Sigmoid colon (tissue), 7 donors: Measurements from ENCODE around the gene DIMT1. TPM values are rescaled to one million over a fixed set of nuclear protein-coding genes. Genes with fewer than 3 reads are reported as not detected.

ENCODE experiments used
- DNase-seq: peaks from one replicate; pipeline ENCODE4 v3.0.0-alpha.2; 2019
- H3K27ac ChIP-seq, 4 donors: fragments of 200-600 bp; sonication (generic); one replicate each; pipeline ENCODE4 v1.5.1; 2016 to 2019; ENCODE audit warnings: mild to moderate bottlenecking in 1 of 4
- H3K27me3 ChIP-seq, 3 donors: fragments of 200-600 bp; sonication (generic); one replicate each; pipeline ENCODE4 v1.5.1; 2019; ENCODE audit warnings: mild to moderate bottlenecking in 1 of 3
- H3K36me3 ChIP-seq, 4 donors: fragments of 200-600 bp; sonication (generic); one replicate each; pipeline ENCODE4 v1.5.1; 2016 to 2019
- H3K4me1 ChIP-seq, 4 donors: fragments of 200-600 bp; sonication (generic); one replicate each; pipeline ENCODE4 v1.5.1; 2017 to 2019
- H3K4me3 ChIP-seq, 4 donors: fragments of 200-600 bp; sonication (generic); one replicate each; pipeline ENCODE4 v1.5.1; 2017 to 2019; ENCODE audit warnings: mild to moderate bottlenecking in 2 of 4, moderate library complexity in 1 of 4
- H3K9me3 ChIP-seq, 4 donors: fragments of 200-600 bp in 3 of 4; sonication (generic) in 3 of 4; one replicate each; pipeline versions ENCODE4 v1.5.1 to v1.6.1; 2013 to 2019
- EP300 ChIP-seq, 4 donors: sonication (generic); formaldehyde crosslinking; IDR thresholded peaks; one replicate each; pipeline ENCODE4 v1.6.1; 2017; ENCODE audit warnings: antibody characterized with exemption in 4 of 4
- POLR2A ChIP-seq, 2 donors: fragments of 450-650 bp; IDR thresholded peaks; one replicate each; pipeline ENCODE4 v1.6.1; 2016; ENCODE audit warnings: antibody characterized with exemption in 2 of 2, mild to moderate bottlenecking in 2 of 2, moderate library complexity in 2 of 2
- POLR2AphosphoS5 ChIP-seq, 4 donors: sonication (generic); formaldehyde crosslinking; IDR thresholded peaks; one replicate each; pipeline ENCODE4 v1.6.1; 2017; ENCODE audit warnings: antibody characterized with exemption in 4 of 4
- WGBS, 2 donors: extraction: QIAGEN DNeasy Blood & Tissue Kit; methylation state at CpG; one replicate each; pipeline ENCODE4 v1.1.7; 2013; 5-methylcytosine and 5-hydroxymethylcytosine counted together
- intact Hi-C: fragments of 100-400 bp; cut with DNase I; formaldehyde crosslinking; loops from one replicate; pipeline ENCODE4 v1.15.1; 2023
- polyA plus RNA-seq, 3 donors: library from polyadenylated mRNA; stranded (reverse); fragments of 200-250 nt; gene quantifications; one replicate each; pipeline ENCODE4 v1.2.3, GENCODE V29; 2013
- total RNA-seq, 4 donors: library from RNA; depleted of rRNA; stranded (reverse); fragments of >200 nt; gene quantifications; one replicate each; pipeline ENCODE4 v1.1.0, GENCODE V29; 2016
- TF ChIP-seq, protein P1 (sequence below), 4 experiments: fragments of 450-650 bp in 3 of 4; fragments of 200-600 bp in 1 of 4; IDR thresholded peaks; one replicate each; pipeline ENCODE4 v1.5.1; 2016 to 2019; ENCODE audit warnings: antibody characterized with exemption in 4 of 4, mild to moderate bottlenecking in 3 of 4, moderate library complexity in 2 of 4
- donor health status: healthy with polysubstance abuse.
- donor health status: Bipolar disorder and iron deficiency.
- donor health status: healthy.

Gene DIMT1
- total and polyA plus RNA-seq, 7 donors: 6.0 to 42.2 (median 14.0) TPM

- Histone ChIP-seq H3K4me3 (no peak overlapping the region), H3K9me3 (no peaks in the 10 kb centered on the region), H3K4me1 (peaks cover 0 to 4% (median 0%) of the 10 kb centered on the region in 4 donors), H3K27ac (no peak overlapping the region), H3K27me3 (no peaks in the 10 kb centered on the region), H3K36me3 (peaks cover 4 to 96% (median 19%) of the 10 kb centered on the region in 4 donors)
- no peak for DNase-seq
- TF ChIP-seq POLR2AphosphoS5 (IDR thresholded peaks at IDR 0.05) (no peak), EP300 (IDR thresholded peaks at IDR 0.05) (no peak), POLR2A (IDR thresholded peaks at IDR 0.05) (no peak)
- TF ChIP-seq, protein P1, sequence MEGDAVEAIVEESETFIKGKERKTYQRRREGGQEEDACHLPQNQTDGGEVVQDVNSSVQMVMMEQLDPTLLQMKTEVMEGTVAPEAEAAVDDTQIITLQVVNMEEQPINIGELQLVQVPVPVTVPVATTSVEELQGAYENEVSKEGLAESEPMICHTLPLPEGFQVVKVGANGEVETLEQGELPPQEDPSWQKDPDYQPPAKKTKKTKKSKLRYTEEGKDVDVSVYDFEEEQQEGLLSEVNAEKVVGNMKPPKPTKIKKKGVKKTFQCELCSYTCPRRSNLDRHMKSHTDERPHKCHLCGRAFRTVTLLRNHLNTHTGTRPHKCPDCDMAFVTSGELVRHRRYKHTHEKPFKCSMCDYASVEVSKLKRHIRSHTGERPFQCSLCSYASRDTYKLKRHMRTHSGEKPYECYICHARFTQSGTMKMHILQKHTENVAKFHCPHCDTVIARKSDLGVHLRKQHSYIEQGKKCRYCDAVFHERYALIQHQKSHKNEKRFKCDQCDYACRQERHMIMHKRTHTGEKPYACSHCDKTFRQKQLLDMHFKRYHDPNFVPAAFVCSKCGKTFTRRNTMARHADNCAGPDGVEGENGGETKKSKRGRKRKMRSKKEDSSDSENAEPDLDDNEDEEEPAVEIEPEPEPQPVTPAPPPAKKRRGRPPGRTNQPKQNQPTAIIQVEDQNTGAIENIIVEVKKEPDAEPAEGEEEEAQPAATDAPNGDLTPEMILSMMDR (IDR thresholded peaks at IDR 0.05): no peak
- intact Hi-C loops: loop anchor here (1.0 kb wide), 1 partner anchor 11 kb away; no protein-coding TSS in a partner anchor
Observed at GRCh38 chr5:62386824-62387223, 16.9 kb downstream of the DIMT1 start.

DNA sequence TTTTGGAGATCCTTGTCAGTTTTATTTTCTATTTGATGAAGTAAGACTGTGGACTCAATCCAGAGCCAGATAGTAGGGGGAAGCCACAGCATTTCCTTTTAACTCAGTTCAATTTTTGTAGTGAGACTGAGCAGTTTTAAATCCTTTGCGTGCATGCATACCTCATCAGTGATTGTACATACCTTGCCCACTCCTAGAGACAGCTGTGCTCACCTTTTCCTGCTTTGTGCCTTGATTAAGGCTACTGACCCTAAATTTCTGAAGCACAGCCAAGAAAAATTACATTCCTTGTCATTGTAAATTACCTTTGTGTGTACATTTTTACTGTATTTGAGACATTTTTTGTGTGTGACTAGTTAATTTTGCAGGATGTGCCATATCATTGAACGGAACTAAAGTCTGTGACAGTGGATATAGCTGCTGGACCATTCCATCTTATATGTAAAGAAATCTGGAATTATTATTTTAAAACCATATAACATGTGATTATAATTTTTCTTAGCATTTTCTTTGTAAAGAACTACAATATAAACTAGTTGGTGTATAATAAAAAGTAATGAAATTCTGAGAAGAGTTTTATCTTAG is 17.8 kb downstream of the DIMT1 start:
- no peak overlapping the region for H3K4me3 ChIP-seq
- H3K27me3 ChIP-seq: no peaks in the 10 kb centered on the region
- intact Hi-C loops: loop anchor here (1.0 kb wide), 1 partner anchor 12 kb away; no protein-coding TSS in a partner anchor
- TF ChIP-seq POLR2AphosphoS5 (IDR thresholded peaks at IDR 0.05) (no peak), POLR2A (IDR thresholded peaks at IDR 0.05) (no peak), EP300 (IDR thresholded peaks at IDR 0.05) (no peak)
- TF ChIP-seq, protein P1 (IDR thresholded peaks at IDR 0.05): no peak
- H3K27ac ChIP-seq: no peak overlapping the region
- H3K36me3 ChIP-seq: peaks cover 0 to 96% (median 20%) of the 10 kb centered on the region in 4 donors
- DNase-seq: no peak
- no peaks in the 10 kb centered on the region for H3K9me3 ChIP-seq
- H3K4me1 ChIP-seq: peaks cover 0 to 4% (median 0%) of the 10 kb centered on the region in 4 donors
- WGBS, 2 donors: 71 to 80% methylated on average over 2 of the region's 2 CpGs

- no peak for TF ChIP-seq POLR2AphosphoS5 (IDR thresholded peaks at IDR 0.05)
- no peak for TF ChIP-seq POLR2A (IDR thresholded peaks at IDR 0.05)
- TF ChIP-seq, protein P1 (IDR thresholded peaks at IDR 0.05): no peak
- TF ChIP-seq EP300 (IDR thresholded peaks at IDR 0.05): no peak
- DNase-seq: no peak
- H3K4me3 ChIP-seq: no peak overlapping the region
- H3K36me3 ChIP-seq: peaks cover 0 to 96% (median 22%) of the 10 kb centered on the region in 4 donors
- 22 to 72% methylated on average over 4 of the region's 4 CpGs for WGBS, 2 donors
- H3K4me1 ChIP-seq: peaks cover 0 to 4% (median 0%) of the 10 kb centered on the region in 4 donors
- no peak overlapping the region for H3K27ac ChIP-seq
- no peaks in the 10 kb centered on the region for H3K9me3 ChIP-seq
- intact Hi-C loops: no loop called here
- H3K27me3 ChIP-seq: no peaks in the 10 kb centered on the region
Observed at GRCh38 chr5:62385131-62385530, 18.6 kb downstream of the DIMT1 start.

DNA sequence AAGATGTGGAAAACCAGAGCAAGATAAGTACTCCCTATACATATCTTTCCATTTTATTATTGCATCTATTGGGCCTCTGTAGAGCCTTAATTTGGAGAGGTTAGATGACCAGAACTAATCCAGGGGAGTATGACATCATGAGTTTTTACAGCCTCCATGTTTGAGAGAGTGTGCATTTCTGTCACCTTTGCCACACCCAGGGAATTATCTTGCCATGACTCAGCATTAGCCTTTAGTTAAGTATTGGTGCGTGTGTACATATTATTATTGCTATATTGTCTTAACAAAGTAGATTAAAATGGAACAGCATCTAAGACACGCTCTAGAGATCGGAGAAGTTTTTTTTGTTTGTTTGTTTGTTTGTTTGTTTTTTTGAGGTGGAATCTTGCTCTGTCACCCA is 27.6 kb downstream of the DIMT1 start:
- no peak overlapping the region for H3K27ac ChIP-seq
- TF ChIP-seq EP300 (IDR thresholded peaks at IDR 0.05): no peak
- no peak for TF ChIP-seq POLR2AphosphoS5 (IDR thresholded peaks at IDR 0.05)
- TF ChIP-seq, protein P1 (IDR thresholded peaks at IDR 0.05): no peak
- TF ChIP-seq POLR2A (IDR thresholded peaks at IDR 0.05): no peak
- peaks cover 0 to 80% (median 23%) of the 10 kb centered on the region in 4 donors for H3K36me3 ChIP-seq
- intact Hi-C loops: no loop called here
- no peaks in the 10 kb centered on the region for H3K4me1 ChIP-seq
- H3K9me3 ChIP-seq: no peaks in the 10 kb centered on the region
- no peaks in the 10 kb centered on the region for H3K27me3 ChIP-seq
- H3K4me3 ChIP-seq: no peak overlapping the region
- WGBS, 2 donors: 45 to 81% methylated on average over 3 of the region's 3 CpGs
- DNase-seq: no peak

DNA sequence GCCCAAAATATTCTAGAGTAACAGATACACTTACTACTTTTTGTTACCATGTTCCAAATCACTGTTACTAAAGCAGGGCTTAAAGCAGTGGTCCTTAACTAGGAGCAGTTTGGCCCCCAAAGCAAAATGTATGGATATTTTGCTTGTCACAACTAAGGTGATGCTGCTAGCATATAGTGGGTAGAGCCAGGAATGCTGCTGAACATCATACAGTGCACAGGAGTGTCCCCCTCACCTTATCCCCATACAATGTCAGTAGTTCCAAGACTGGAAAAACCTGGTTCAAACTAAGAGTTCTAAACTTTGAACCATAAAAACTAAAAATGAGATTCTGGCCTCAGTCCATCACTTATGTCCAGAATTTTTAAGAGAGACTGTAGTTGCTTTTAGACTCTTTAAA is 28.1 kb downstream of the DIMT1 start:
- Histone ChIP-seq H3K9me3 (no peaks in the 10 kb centered on the region), H3K4me1 (no peaks in the 10 kb centered on the region), H3K27ac (no peak overlapping the region), H3K36me3 (peaks cover 0 to 75% (median 21%) of the 10 kb centered on the region in 4 donors), H3K4me3 (no peak overlapping the region), H3K27me3 (no peaks in the 10 kb centered on the region)
- DNase-seq: no peak
- intact Hi-C loops: no loop called here
- TF ChIP-seq POLR2AphosphoS5 (IDR thresholded peaks at IDR 0.05): no peak
- no peak for TF ChIP-seq POLR2A (IDR thresholded peaks at IDR 0.05)
- no peak for TF ChIP-seq EP300 (IDR thresholded peaks at IDR 0.05)
- TF ChIP-seq, protein P1 (IDR thresholded peaks at IDR 0.05): no peak
